ENCODE results near the gene HNRNPD. TPM values are rescaled to one million over a fixed set of nuclear protein-coding genes. Genes with fewer than 3 reads are reported as not detected.

The HNRNPD gene
- total and polyA plus RNA-seq, 2 of the 13 experiments (the other 11 are each of a cell fraction or from before 2014, with no cell fraction given), result 64.0 to 69.7 TPM

DNA sequence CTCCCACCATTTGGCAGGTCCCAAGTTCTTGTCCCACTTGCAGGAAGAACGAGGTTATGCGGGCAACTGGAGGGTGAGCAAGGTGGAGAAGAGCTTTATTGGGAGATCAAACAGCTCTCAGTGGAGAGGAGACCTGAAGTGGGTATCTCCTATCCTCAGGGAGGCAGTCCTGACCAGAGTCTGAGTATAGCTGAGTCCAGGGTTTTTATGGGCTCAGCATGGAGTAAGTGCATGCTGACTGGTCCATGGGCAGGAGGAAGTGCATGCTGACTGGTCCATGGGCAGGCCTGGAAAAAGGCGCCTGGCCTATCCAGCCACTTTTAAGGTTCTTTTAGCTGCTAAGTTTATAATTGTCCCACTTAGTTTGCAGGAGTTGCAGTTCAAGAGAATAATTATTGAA, 7.4 kb upstream of the HNRNPD start (continued):
- TF ChIP-seq, protein P1, sequence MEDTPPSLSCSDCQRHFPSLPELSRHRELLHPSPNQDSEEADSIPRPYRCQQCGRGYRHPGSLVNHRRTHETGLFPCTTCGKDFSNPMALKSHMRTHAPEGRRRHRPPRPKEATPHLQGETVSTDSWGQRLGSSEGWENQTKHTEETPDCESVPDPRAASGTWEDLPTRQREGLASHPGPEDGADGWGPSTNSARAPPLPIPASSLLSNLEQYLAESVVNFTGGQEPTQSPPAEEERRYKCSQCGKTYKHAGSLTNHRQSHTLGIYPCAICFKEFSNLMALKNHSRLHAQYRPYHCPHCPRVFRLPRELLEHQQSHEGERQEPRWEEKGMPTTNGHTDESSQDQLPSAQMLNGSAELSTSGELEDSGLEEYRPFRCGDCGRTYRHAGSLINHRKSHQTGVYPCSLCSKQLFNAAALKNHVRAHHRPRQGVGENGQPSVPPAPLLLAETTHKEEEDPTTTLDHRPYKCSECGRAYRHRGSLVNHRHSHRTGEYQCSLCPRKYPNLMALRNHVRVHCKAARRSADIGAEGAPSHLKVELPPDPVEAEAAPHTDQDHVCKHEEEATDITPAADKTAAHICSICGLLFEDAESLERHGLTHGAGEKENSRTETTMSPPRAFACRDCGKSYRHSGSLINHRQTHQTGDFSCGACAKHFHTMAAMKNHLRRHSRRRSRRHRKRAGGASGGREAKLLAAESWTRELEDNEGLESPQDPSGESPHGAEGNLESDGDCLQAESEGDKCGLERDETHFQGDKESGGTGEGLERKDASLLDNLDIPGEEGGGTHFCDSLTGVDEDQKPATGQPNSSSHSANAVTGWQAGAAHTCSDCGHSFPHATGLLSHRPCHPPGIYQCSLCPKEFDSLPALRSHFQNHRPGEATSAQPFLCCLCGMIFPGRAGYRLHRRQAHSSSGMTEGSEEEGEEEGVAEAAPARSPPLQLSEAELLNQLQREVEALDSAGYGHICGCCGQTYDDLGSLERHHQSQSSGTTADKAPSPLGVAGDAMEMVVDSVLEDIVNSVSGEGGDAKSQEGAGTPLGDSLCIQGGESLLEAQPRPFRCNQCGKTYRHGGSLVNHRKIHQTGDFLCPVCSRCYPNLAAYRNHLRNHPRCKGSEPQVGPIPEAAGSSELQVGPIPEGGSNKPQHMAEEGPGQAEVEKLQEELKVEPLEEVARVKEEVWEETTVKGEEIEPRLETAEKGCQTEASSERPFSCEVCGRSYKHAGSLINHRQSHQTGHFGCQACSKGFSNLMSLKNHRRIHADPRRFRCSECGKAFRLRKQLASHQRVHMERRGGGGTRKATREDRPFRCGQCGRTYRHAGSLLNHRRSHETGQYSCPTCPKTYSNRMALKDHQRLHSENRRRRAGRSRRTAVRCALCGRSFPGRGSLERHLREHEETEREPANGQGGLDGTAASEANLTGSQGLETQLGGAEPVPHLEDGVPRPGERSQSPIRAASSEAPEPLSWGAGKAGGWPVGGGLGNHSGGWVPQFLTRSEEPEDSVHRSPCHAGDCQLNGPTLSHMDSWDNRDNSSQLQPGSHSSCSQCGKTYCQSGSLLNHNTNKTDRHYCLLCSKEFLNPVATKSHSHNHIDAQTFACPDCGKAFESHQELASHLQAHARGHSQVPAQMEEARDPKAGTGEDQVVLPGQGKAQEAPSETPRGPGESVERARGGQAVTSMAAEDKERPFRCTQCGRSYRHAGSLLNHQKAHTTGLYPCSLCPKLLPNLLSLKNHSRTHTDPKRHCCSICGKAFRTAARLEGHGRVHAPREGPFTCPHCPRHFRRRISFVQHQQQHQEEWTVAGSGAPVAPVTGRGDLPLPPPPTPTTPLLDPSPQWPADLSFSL (CRISPR knock-in tag; IDR thresholded peaks at IDR 0.05), result no peak
- TF ChIP-seq STAT5B (CRISPR knock-in tag; IDR thresholded peaks at IDR 0.05) (no peak), ZNF850 (CRISPR knock-in tag; conservative IDR thresholded peaks at IDR 0.05) (no peak), MED13 (CRISPR knock-in tag; IDR thresholded peaks at IDR 0.05) (no peak), TCF7L2 (IDR thresholded peaks at IDR 0.05; ENCODE audit: low read depth, low read length) (no peak), SP140L (CRISPR knock-in tag; IDR thresholded peaks at IDR 0.05; ENCODE audit: borderline replicate concordance) (no peak), IKZF4 (CRISPR knock-in tag; IDR thresholded peaks at IDR 0.05; ENCODE audit: borderline replicate concordance, low read depth, not compliant biosample characterization) (no peak), MTA3 (CRISPR knock-in tag; IDR thresholded peaks at IDR 0.05) (no peak), ZNF329 (CRISPR knock-in tag; IDR thresholded peaks at IDR 0.05; ENCODE audit: low read depth) (no peak)
- TF ChIP-seq, protein P2, sequence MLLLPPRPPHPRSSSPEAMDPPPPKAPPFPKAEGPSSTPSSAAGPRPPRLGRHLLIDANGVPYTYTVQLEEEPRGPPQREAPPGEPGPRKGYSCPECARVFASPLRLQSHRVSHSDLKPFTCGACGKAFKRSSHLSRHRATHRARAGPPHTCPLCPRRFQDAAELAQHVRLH (CRISPR knock-in tag; IDR thresholded peaks at IDR 0.05; ENCODE audit: borderline replicate concordance, low read depth), result no peak
- TF ChIP-seq, protein P3, sequence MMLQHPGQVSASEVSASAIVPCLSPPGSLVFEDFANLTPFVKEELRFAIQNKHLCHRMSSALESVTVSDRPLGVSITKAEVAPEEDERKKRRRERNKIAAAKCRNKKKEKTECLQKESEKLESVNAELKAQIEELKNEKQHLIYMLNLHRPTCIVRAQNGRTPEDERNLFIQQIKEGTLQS (CRISPR knock-in tag; IDR thresholded peaks at IDR 0.05), result no peak

All from HepG2 (cell line).